Transverse colon (tissue), 4 donors: ENCODE measurements around the gene PRELID3B.

Experiments used
- CTCF ChIP-seq, 5 experiments: fragments of 200-600 bp in 3 of 5; fragments of 450-650 bp in 2 of 5; sonication (generic) in 3 of 5; IDR thresholded peaks; 1 replicate in 2 of 5; 2 replicates in 3 of 5; pipeline ENCODE4 v1.5.1; 2016 to 2017; ENCODE audit warnings: antibody characterized with exemption in 5 of 5, inconsistent platforms in 3 of 5, mild to moderate bottlenecking in 2 of 5, moderate library complexity in 1 of 5
- EP300 ChIP-seq: sonication (generic); formaldehyde crosslinking; IDR thresholded peaks from one replicate; pipeline ENCODE4 v1.6.1; 2017; ENCODE audit warnings: antibody characterized with exemption, low read depth
- POLR2A ChIP-seq: fragments of 450-650 bp; IDR thresholded peaks from one replicate; pipeline ENCODE4 v1.6.1; 2016; ENCODE audit warnings: antibody characterized with exemption, mild to moderate bottlenecking, moderate library complexity
- POLR2AphosphoS5 ChIP-seq, 3 donors: sonication (generic); formaldehyde crosslinking; IDR thresholded peaks; one replicate each; pipeline ENCODE4 v1.6.1; 2016; ENCODE audit warnings: antibody characterized with exemption in 3 of 3

DNA sequence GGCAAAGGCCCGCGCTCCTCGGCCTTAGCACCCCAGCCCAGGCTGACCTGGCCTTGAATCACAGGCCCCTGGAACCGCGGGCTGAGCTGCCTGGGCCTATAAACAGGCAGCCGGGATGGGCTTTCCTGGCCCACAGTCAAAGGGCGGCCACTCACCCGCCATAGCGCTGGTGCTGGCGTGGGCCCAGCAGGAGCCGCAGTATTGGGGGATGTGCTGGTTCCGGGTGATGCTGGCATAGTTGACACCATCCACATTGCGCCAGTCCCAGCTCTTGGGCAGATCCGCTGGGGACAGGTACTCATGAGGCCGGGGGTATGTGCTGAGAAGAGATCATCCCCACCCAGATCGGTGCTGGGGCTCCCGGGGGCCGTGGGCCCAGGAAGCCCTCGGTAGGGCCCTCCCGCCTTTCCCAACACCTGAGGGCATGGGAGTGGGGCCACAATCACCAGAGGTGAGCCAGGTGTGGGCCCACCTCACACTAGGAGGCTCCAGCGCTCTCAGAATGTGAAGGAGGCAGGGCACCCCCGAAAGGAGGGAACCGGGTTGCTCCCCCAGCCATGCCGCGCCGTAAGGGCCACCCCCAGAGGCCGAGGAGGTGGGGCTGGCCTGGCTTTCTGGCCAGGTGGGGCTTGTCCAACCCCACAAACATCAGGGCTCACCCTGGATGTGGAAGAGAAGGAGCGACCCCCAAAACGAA lies 36.3 kb downstream of the PRELID3B start:
- TF ChIP-seq CTCF (IDR thresholded peaks at IDR 0.05) (no peak), EP300 (no peak), POLR2AphosphoS5 (IDR thresholded peaks at IDR 0.05) (peak in 1 of 3 donors; percentile 28), POLR2A (peak; percentile 11)
